NCI-H187 (cell line): ENCODE results near the gene MRPL44.
"Not testable (repeated sequence)": the region's sequence is repeated elsewhere in the genome, so short reads cannot be mapped to it uniquely, and the experiment has no call there.

Experiments used
- DNase-seq, 2 experiments: peaks; one replicate each; lab custom pipeline; 2025; lab: John Stamatoyannopoulos, UW

Gene MRPL44

GRCh38 chr2:223936862-223937326, 20.4 kb upstream of the MRPL44 start:
- DNase-seq: no peak

- no peak for DNase-seq
These were observed 19.7 kb upstream of the MRPL44 start for GRCh38 chr2:223937535-223937934.

GRCh38 chr2:223939438-223939837, 17.8 kb upstream of the MRPL44 start:
- DNase-seq: not testable (repeated sequence)

- no peak for DNase-seq
These were observed 15.5 kb upstream of the MRPL44 start for GRCh38 chr2:223941579-223942277.

GRCh38 chr2:223943135-223943534, 14.1 kb upstream of the MRPL44 start:
- DNase-seq: no peak

- DNase-seq: no peak
These were observed 13.7 kb upstream of the MRPL44 start for GRCh38 chr2:223943561-223944008.

- DNase-seq: no peak
These were observed 13.0 kb upstream of the MRPL44 start for GRCh38 chr2:223944166-223944702.

- peak; percentile 5 to 38 for DNase-seq
These were observed 12.3 kb upstream of the MRPL44 start, which contains the start of gene WDFY1 for GRCh38 chr2:223944703-223945531. WDFY1 (minus strand) TSS chr2:223945335; CDS start chr2:223945284, 51 bp downstream.

- DNase-seq: no peak
These were observed 11.5 kb upstream of the MRPL44 start for GRCh38 chr2:223945755-223946154.

GRCh38 chr2:223947711-223948205, 9.5 kb upstream of the MRPL44 start:
- DNase-seq: no peak

- DNase-seq: no peak
These were observed 7.9 kb upstream of the MRPL44 start for GRCh38 chr2:223949241-223949840.

- DNase-seq: peak; percentile 2 to 7
These were observed 6.6 kb upstream of the MRPL44 start for GRCh38 chr2:223950448-223951347.

- no peak for DNase-seq
These were observed 4.8 kb upstream of the MRPL44 start for GRCh38 chr2:223952280-223952968.

- no peak for DNase-seq
These were observed 2.9 kb upstream of the MRPL44 start for GRCh38 chr2:223954401-223954800.

GRCh38 chr2:223956300-223956699, 963 bp upstream of the MRPL44 start:
- DNase-seq: no peak

GRCh38 chr2:223959688-223960087, 2.4 kb downstream of the MRPL44 start:
- DNase-seq: no peak

GRCh38 chr2:223967981-223968380, 10.7 kb downstream of the MRPL44 start:
- no peak for DNase-seq

GRCh38 chr2:223969315-223969714, 12.1 kb downstream of the MRPL44 start:
- DNase-seq: no peak

GRCh38 chr2:223969856-223970255, 12.6 kb downstream of the MRPL44 start:
- no peak for DNase-seq

- peak in 1 of 2 experiments; percentile 3 for DNase-seq
These were observed 13.3 kb downstream of the MRPL44 start for GRCh38 chr2:223970343-223971128.
